Epithelial cell of proximal tubule (primary cell): ENCODE results near the gene LHCGR. TPM values are rescaled to one million over a fixed set of nuclear protein-coding genes. Genes with fewer than 3 reads are reported as not detected.
A peak's percentile ranks its signal among the peaks of the same experiment; 100 is the strongest.

ENCODE experiments used
- DNase-seq: peaks from one replicate; pipeline ENCODE4 v3.0.0-alpha.2; 2011; ENCODE audit warnings: low read depth
- H3K4me3 ChIP-seq: 2 replicates; pipeline ENCODE4 v1.5.1; 2011; ENCODE audit warnings: low read depth, mild to moderate bottlenecking, low read length
- CTCF ChIP-seq: conservative IDR thresholded peaks from 2 replicates; pipeline ENCODE4 v1.5.1; 2012; ENCODE audit warnings: low read depth, mild to moderate bottlenecking, low read length
- total RNA-seq: library from RNA; depleted of rRNA; stranded (reverse); fragments of >200 nt; gene quantifications from 2 replicates; pipeline ENCODE4 v1.2.3, GENCODE V29; 2015

LHCGR gene
- total RNA-seq, 1 donor from 2014 or later, result not detected

DNA sequence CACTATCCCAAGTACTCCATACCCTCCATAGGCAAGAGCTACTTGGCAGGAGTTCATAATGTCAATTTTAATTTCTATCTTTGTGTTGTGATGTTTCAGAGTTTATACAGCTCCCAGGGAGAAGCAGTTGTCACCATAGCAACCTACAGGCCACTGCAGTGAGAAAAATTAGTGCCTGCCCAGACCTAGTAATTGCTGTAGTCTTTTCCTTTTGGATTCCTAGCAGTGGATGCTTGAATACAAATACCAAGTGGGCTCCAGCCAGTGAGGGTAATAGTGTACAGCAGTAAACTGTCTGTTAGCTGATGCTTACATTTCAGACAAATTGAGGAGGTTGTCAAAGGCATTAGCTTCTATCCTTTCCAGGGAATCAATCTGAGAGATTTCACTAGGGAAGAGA is 26.7 kb downstream of the LHCGR start:
- H3K4me3 ChIP-seq, result no peak overlapping the region
- no peak for TF ChIP-seq CTCF
- DNase-seq, result no peak

GRCh38 chr2:48728295-48728694 is 27.2 kb downstream of the LHCGR start:
- DNase-seq, result no peak
- no peak for TF ChIP-seq CTCF
- H3K4me3 ChIP-seq, result no peak overlapping the region

- DNase-seq, result no peak
- TF ChIP-seq CTCF, result no peak
Observed at GRCh38 chr2:48727560-48727959, 28.0 kb downstream of the LHCGR start.

GRCh38 chr2:48725696-48726494 is 29.6 kb downstream of the LHCGR start:
- H3K4me3 ChIP-seq, result no peak overlapping the region
- DNase-seq, result no peak
- no peak for TF ChIP-seq CTCF

More at GRCh38 chr2:48727560-48727959, 28.0 kb downstream of the LHCGR start:
- no peak overlapping the region for H3K4me3 ChIP-seq

DNA sequence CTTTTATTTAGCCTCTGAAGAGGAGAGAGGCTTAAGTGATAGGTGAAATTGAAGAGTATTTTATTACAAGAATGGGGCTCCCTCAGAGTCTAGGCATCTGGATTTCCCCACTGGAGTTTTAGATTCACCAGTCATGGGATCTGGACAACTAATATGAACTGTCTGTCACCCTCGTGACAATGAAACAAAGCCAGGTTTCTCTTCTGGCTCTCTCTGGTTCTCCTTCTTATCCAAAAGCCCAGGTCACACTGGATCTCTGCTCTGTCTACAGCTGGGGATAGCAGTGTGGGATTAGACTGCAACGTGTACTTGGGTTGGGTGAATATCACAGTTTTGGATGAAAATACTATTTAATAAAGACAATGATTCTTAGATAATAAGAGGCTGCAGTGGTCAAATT is 31.2 kb downstream of the LHCGR start:
- DNase-seq, result no peak
- no peak for TF ChIP-seq CTCF
- no peak overlapping the region for H3K4me3 ChIP-seq

GRCh38 chr2:48723129-48723528 is 32.4 kb downstream of the LHCGR start:
- H3K4me3 ChIP-seq, result no peak overlapping the region
- peak; percentile 41 for DNase-seq
- no peak for TF ChIP-seq CTCF

DNA sequence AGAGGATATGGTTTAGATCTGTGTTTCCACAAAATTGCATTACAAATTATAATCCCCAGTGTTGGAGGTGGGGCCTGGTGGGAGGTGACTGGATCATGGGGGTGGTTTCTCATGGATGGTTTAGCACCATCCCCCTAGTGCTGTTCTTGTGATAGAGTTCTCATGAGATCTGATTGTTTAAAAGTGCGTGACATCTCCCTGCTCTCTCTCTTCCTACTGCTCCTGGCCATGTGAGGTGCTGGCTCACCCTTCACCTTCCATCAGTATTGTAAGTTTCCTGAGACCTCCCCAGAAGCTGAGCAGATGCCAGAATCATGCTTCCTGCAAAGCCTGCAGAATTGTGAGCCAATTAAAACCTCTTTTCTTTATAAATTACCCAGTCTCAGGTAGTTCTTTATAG is 33.1 kb downstream of the LHCGR start:
- no peak for DNase-seq
- no peak overlapping the region for H3K4me3 ChIP-seq
- TF ChIP-seq CTCF, result no peak
